HG03457 (cell line): ENCODE results near the gene ELMOD2.
"Not testable (repeated sequence)": the region's sequence is repeated elsewhere in the genome, so short reads cannot be mapped to it uniquely, and the experiment has no call there.

Experiments
- ATAC-seq: cut with Tn5 transposase; IDR thresholded peaks from one replicate; pipeline ENCODE4 v1.9.1; 2021; ENCODE audit warnings: moderate number of reproducible peaks; ENCODE audit not compliant: unreplicated experiment

Gene ELMOD2

GRCh38 chr4:140523857-140524742 is at the start of gene ELMOD2:
ELMOD2 (plus strand) TSS chr4:140524168; CDS start chr4:140525429, 1,261 bp downstream.
- ATAC-seq = peak; percentile 100

- no peak for ATAC-seq
Measured at GRCh38 chr4:140483445-140483844, 40.5 kb upstream of the ELMOD2 start.

- ATAC-seq = no peak
Measured at GRCh38 chr4:140485939-140486338, 38.0 kb upstream of the ELMOD2 start.

GRCh38 chr4:140497405-140497746 is 26.6 kb upstream of the ELMOD2 start:
- no peak for ATAC-seq

GRCh38 chr4:140497747-140498636 is 26.0 kb upstream of the ELMOD2 start, which contains the start of gene MGAT4D:
MGAT4D (minus strand) TSS chr4:140498293; CDS start chr4:140498222, 71 bp downstream.
- ATAC-seq = no peak

- ATAC-seq = no peak
Measured at GRCh38 chr4:140499391-140499790, 24.6 kb upstream of the ELMOD2 start.

GRCh38 chr4:140504261-140504660 is 19.7 kb upstream of the ELMOD2 start:
- ATAC-seq = no peak

GRCh38 chr4:140513765-140514164 is 10.2 kb upstream of the ELMOD2 start:
- ATAC-seq = not testable (repeated sequence)

- ATAC-seq = no peak
Measured at GRCh38 chr4:140515423-140515822, 8.5 kb upstream of the ELMOD2 start.

- ATAC-seq = no peak
Measured at GRCh38 chr4:140523370-140523856, 555 bp upstream of the ELMOD2 start.

- ATAC-seq = no peak
Measured at GRCh38 chr4:140529434-140529833, 5.5 kb downstream of the ELMOD2 start.

GRCh38 chr4:140533951-140534480 is 10.0 kb downstream of the ELMOD2 start:
- no peak for ATAC-seq

GRCh38 chr4:140556372-140557085 is 32.6 kb downstream of the ELMOD2 start:
- ATAC-seq = peak; percentile 100

- ATAC-seq = no peak
Measured at GRCh38 chr4:140557831-140558435, 34.0 kb downstream of the ELMOD2 start.

GRCh38 chr4:140559696-140560095 is 35.7 kb downstream of the ELMOD2 start:
- no peak for ATAC-seq

- no peak for ATAC-seq
Measured at GRCh38 chr4:140568507-140569306, 44.7 kb downstream of the ELMOD2 start, which contains the start of gene UCP1. UCP1 (minus strand) TSS chr4:140568961; CDS start chr4:140568729, 232 bp downstream.

GRCh38 chr4:140569307-140569638 is 45.3 kb downstream of the ELMOD2 start:
- ATAC-seq = no peak

GRCh38 chr4:140571620-140572019 is 47.7 kb downstream of the ELMOD2 start:
- no peak for ATAC-seq

- ATAC-seq = no peak
Measured at GRCh38 chr4:140575489-140575888, 51.5 kb downstream of the ELMOD2 start.
